G401.6 (cell line): Measurements from ENCODE around the gene CDK10.

Experiments
- FAIRE-seq: peaks from 2 replicates; lab custom pipeline; 2012; peaks lifted over from hg19 to GRCh38; lab: Jason Lieb, UNC

The CDK10 gene

DNA sequence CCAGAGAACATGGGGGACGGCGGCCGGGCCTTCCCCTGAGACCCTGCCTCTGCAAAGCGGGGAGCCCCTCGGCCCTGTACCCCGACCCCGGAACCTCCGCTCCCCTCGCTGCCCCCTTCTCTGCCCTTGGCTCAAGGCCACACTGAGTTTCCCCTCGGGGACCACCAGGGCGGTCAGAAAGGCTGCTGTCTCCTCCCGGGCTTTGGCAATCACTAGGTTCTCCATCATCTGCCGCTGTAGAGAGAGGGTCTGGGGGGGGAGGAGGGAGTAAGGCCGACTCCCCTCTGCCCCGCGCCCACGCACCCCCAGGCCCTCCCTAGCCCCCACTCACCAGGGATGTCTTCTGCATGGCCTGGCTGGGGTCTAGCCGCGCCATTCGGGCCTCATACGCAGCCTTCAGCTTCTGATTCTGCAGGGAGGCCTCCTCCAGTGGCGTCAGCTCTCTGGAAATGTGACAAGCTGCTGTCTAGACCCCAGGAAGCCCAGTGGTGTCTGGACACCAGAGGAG is 25.8 kb downstream of the CDK10 start:
- no peak for FAIRE-seq

DNA sequence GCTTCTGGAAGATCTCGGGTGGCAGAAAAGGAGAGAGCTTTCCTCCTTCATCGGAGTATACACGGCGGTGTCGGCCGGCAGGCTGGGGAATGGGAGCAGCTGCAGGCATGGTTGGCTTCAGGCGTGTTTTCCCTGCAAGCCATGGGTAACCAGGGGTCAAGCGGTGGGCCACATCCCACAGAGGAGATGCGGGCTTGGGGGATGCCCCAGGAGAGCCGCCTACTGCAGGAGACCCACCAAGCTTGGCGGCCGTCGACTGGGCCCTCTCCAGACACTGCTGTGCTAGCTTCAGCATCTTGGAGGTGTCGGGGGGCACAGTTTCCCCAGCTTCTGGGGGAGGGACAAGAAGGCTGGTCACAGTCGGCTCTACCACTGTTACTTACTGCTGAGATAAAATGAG is 30.0 kb downstream of the CDK10 start:
- FAIRE-seq = no peak

DNA sequence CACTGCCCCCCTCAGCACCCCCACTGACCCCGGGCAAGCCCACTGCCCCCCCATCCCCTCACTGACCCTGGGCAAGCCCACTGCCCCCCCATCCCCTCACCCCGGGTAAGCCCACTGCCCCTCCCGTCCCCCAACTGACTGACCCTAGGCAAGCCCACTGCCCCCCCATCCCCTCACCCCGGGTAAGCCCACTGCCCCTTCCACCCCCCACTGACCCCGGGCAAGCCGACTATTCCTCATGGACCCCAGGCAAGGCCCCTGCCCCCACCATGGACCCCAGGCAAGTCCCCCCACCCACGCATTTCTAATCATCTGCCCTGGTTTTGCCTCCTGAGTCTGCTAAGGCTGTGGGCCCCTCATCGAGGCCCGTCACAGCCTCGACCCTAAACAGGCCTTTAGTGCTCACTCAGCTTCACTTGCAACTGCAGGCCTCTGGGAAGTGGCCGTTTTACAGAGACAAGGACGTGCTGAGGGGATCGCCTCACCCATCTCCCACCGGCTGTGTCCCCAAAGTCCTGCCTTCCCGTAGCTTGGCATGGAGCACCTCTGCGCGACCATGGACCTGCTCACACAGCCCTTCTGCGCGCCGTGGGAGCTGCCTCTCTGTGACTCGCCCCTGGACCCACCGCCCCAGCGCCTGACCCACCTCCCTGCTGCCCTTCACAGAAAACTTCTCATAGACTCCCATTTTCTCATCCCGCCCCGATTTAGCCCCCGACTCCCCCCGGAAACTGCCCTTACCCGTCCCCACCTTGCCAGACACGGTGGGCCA is 30.6 kb downstream of the CDK10 start:
- FAIRE-seq = no peak

DNA sequence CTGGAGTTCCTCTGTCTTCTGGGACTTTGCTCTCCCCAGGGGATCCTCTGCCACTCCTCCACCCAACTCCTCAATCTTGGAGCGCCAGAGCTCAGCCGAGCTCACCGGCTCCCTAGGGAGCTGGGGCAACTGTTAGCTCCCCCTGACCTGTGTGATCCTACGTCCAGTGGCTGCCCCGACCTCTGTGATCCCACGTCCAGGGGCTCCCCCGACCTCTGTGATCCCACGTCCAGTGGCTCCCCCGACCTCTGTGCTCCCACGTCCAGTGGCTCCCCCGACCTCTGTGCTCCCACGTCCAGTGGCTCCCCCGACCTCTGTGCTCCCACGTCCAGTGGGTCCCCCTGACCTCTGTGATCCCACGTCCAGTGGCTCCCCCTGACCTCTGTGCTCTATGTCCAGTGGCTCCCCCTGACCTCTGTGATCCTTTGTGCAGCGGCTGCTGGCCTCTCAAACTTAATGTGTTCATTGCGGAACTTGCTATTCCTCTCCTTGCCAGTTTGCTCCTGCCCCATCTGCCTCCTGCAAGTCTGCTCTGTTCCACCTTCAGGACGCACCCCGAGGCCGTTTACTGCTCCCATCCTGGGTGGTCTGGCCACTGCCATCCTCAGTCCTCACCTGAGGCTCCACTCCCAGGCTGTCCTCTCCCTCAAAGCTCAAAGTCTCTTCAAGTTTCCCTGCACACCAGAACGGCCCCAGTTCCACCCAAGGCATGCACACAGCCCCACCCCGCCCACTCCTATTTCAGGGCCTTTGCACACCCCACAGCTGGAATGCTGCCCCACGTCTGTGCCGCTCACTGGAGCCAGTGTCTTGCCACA is 31.4 kb downstream of the CDK10 start:
- FAIRE-seq = no peak

DNA sequence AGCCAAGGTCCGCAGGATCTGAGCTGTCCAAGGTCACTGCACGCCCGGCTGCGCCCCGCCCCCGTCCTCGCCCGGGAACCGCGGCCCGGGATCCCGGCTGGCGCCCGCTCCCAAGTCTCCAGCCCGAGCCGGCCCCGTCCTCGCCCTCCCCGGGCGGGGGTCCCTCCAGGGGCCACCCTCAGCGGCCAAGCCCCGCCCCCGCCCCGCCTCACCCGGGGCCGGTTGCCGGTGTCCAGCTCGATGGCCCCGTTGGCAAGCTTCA is 34.0 kb downstream of the CDK10 start:
- no peak for FAIRE-seq

DNA sequence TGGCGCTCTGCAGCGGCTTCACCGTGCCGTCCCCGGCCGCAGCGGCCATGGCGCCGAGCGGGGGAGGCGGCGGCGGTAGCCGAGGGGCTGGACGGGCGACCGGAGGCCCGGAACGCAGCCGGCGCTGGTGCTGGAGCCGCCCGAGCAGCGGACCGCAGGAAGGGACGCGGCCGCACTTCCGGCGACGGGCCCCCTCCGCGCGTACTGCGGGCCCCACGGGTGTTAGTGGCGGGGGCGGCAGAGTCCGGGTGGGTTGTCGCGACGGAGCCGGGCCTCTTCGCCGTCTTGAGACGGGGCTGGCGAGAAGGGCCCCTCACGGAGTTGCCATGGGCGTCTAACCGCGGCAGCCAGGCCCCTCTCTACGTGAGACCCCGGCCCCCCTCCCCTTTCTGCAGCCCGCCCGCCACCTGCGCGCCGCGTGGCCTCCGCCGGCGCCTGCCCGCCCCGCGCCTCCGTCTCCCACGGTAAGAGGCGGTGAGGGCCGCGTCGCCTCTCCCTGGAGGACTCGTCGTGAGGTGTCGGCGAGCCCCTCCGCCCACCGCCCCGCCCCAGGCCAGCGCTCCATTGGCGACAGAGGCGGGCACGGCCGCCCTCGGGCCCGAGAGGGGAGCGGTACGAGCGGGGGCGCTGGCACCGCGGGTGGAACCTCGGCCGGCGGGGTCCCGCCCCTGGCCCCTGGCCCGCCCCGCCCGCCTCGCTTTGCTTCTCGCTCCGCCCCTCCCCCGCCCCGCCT is 34.5 kb downstream of the CDK10 start, which contains the start of the genes VPS9D1 and ZNF276:
TSS of gene VPS9D1 (minus strand) at position 86 of the 733 bp plus-strand sequence. CDS start at position 49, 37 bp downstream.
TSS of gene ZNF276 (plus strand) at position 725 of the 733 bp plus-strand sequence. CDS start 104 bp downstream, outside the sequence.
- no peak for FAIRE-seq

DNA sequence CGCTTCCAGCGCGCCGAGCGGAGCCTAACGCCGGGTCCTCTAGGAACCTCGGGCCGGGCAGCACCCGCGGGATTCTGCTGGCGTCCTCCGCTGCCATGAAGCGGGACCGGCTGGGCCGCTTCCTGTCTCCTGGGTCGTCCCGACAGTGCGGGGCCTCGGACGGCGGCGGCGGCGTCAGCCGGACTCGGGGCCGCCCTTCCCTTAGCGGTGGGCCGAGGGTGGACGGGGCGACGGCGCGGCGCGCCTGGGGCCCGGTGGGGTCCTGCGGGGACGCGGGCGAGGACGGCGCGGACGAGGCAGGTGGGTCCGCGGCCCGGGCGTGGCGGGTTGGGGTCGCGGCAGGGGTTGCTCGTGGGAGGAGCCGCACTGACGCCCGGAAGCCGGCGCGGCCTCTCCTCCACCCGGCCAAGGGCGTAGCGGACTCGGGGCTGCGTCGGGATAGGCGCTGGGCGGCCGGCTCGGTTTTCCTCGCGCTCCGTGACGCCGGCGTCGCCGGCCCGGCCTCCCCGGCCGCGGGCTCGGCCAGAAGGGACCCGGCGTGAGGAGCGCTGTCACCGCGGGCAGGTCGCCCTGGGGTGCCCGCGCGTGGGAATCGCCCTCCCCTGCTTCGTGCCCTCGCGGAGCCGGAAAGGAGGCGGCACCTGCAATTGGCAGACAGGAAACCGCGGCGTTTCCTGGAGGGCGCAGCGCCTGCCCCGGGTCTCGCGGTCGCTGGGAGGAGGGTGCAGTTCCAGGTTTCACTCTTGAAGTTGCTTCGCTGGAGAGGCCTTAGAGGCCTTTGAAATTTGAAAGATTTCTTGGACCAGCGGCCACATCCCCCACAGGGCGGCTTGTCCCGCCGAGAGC is 35.3 kb downstream of the CDK10 start:
- no peak for FAIRE-seq

DNA sequence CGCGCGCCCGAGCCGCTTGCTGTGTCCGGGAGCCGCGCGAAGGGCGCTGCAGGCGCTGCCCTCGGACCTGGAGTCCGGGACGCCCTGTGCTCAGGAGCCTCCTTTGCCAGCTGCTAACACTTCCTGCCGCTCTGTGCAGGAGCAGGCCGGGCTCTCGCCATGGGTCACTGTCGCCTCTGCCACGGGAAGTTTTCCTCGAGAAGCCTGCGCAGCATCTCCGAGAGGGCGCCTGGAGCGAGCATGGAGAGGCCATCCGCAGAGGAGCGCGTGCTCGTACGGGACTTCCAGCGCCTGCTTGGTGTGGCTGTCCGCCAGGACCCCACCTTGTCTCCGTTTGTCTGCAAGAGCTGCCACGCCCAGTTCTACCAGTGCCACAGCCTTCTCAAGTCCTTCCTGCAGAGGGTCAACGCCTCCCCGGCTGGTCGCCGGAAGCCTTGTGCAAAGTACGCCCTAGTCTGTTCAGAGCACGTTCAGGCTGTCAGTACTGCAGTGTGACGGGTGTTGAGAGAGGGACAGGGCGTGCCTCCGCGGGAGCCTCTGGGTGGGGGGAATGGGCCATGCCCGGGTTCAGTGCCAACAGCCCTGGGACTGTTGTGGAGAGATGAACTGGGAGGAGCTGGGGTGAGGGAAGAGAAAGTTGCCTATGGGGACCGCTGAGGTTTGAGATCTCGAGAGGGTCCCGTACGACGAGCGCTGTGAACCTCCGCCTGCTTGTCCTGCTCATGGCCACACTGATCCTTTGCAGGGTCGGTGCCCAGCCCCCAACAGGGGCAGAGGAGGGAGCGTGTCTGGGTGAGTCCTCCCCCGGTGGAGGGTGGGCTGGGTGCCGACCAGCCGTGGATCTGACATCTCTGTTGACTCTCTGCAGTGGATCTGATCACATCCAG is 36.1 kb downstream of the CDK10 start:
- no peak for FAIRE-seq

DNA sequence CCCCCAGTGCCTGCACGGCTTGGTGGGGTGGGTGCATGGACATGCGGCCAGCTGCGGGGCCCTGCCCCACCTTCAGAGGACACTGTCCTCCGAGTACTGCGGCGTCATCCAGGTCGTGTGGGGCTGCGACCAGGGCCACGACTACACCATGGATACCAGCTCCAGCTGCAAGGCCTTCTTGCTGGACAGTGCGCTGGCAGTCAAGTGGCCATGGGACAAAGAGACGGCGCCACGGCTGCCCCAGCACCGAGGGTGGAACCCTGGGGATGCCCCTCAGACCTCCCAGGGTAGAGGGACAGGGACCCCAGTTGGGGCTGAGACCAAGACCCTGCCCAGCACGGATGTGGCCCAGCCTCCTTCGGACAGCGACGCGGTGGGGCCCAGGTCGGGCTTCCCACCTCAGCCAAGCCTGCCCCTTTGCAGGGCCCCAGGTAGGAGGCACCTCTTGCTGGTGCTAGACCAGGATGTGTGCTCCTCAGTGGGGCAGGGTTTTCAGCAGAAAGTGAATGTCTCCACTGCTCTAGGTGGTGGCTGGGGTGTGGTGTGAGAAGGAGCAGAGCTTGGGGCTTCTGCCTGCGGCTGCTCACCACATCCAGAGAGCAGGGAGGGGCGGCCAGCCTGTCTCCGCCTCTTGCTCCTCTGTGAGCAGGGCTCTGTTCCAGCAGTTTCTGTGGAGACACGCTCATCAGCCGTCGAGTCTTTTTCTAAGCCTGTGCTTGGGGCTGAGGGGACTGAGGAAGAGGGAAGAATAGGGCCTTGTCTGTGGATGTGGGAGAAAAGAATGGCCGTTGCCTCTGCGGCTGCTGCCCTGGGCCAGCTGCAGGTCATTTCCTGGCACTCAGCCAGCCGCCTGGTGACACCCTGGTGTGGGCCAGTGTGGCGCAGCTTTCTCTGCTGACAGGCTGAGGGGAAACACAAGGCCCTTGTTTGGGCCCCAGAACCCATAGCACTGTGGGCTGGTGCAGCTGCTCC is 37.1 kb downstream of the CDK10 start:
- FAIRE-seq = no peak

DNA sequence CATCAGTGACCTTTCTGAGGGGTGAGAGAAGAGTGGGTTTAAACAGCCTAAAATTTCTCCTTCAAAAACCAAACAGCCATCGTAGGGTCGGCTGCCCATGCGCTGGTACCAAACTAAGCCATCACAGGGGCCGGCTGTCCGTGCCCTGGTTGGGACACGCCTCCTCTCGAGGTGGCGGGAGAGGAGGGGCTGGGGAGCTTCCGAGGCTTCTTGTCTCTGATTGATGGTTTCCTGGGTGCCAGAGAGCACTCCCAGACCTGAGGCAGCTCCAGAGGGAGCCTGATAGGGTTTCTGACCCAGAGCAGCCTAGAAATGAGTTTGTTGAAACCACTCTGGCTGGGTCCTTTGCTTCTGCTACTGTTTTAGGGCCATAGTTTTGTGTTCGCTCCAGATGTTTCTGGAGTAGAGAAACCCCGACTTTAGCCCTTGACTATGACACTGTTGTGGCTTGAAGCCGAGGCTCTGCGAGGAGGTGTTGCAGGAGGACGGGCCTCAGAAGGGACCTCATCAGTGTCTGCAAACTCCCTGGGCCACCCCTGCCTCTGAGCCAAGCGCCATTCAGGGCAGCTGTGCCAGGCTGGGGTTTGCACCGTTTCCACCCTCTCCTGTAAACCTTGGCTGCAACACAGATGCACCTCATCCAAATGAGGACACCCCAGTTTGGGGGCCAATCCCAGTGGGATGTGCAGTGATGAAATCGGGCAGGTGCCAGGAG is 41.1 kb downstream of the CDK10 start:
- no peak for FAIRE-seq

DNA sequence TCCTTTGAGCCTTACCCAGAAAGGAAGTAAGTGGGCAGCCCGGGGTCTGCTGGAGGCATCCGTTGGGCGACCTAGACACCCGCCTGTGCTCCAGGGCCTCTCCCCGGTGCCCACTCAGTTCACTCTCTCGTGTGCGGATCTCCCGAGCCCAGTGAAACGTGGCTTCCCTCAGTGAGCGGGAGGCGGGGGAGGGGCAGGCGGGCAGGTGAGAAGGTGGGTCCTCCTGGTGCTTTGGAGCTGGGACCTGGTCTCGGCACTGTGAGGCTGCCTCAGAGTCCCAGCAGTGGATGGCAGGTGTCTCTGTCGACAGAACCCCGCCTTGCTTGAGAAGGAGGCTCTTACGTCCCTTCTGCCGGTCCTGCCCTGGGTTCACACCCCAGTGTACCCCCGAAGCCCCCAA is 42.8 kb downstream of the CDK10 start:
- no peak for FAIRE-seq

DNA sequence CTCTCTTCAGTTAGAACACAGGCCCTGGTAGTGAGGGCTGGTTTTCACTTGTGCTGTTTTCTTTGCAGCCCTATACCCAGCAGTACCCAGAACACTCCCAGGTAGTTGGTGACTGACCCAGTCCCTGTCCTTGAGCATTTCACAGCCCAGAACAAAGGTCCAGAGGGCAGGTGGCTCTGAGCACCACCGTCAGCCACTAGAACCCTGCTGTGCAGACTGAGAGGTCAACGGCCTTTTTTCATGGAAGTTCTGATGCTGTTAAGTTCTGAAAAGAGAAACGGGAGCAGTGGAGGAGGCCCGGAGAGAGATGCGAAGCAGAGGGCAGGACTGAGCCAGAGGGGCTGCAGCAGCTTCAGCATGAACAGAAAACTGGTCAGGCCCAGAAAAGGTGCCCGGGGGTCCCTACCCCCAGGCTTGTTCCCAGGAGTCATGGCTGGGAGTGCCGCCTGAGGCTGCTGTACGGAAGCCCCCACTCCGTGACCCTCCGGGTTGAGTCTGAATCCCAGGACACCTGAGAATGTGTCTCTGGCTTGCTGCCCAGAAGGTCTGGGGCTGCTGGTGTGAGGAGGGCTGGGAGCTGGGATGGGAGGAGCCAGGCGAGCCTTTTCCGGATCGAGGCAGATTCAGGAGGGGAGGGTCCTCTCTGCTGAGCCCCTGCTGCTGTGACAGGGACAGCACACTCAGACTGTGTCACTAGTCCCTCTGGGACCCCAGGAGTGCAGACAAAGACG is 43.5 kb downstream of the CDK10 start:
- FAIRE-seq = no peak

DNA sequence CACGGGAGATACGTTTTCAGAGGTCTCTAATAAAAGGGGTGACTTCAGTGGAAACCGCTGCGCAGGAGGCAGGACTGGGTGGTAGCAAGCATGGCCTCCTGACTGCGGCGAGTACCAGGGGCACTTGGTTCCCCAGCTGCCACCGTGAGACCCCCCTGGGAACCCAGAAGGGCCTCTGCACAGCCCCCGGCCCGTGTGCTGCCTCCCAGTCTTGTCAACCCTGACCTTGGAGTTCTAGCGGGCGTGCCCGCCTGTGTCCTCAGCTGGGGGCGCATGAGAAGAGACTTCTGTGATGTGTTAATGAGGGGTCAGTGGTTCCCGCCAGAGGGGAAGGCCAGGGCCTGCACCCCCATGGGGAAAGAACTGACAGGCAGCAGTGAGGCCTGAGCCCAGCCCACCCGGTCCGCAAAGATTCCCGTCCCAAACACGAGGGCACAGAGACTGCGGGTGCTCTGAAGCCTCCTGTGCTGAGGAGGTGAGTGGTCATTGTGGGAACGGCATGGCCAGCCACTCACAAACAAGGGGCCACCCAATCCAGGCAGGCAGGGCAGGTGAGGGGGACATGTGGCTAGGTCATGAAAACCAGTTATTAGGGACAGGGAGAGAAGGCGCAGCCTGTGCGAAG is 44.2 kb downstream of the CDK10 start:
- FAIRE-seq = no peak

DNA sequence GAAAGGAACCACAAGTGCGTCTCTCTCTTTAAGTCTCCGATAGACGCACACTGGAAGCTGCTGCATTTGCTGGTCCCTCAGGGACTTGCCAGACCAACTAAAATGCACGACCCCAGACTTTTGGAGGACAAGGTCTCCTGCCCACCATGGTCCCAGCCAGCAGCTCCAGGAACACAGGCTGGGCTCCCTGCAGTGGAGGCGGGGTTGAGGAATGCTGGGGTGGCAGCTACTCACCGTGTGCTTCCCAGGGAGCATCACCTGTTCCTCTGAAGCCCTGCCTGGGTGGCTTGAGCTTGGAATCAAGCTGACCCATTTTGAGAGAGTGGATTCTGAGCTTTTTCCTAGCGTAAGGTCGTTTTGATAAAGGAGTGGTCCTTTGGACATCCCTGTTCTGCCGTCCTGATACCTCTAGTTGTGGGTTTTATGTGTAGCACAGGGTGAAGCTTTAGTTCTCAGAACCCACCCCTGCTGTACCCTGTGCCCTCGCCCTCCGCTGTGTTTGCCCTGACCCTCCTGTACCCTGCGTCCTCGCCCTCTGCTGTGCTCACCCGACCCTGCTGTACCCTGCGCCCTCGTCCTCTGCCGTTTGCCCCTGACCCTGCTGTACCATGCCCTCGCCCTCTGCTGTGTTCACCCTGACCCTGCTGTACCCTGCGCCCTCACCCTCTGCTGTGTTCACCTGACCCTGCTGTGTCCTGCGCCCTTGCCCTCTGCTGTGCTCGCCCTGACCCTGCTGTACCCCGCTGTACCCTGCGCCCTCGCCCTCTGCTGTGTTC is 45.8 kb downstream of the CDK10 start:
- no peak for FAIRE-seq

DNA sequence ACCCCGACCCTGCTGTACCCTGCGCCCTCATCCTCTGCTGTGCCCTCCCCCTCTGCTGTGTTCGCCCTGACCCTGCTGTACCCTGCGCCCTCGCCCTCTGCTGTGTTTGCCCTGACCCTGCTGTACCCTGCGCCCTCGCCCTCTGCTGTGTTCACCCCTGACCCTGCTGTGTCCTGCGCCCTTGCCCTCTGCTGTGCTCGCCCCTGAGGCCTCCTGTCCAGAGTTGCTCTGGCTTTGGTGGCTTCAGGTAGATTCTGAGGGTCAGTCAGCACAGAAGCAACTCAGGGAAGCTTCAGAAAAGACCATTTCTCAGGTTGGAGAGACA is 46.4 kb downstream of the CDK10 start:
- no peak for FAIRE-seq

DNA sequence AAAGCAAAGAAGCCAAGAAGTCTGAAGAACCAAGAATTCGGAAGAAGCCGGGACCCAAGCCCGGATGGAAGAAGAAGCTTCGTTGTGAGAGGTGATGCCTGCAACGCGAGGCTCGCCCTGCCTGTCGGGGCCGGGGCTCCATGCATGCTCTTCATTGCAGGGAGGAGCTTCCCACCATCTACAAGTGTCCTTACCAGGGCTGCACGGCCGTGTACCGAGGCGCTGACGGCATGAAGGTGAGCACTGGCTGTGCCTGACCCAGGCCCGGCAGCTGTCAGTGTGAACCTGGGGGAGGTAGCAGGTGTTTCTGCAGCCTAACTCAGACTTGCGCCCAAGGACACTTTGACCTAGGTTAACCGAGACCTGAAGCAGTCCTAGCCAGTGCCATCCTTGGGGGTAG is 46.8 kb downstream of the CDK10 start:
- FAIRE-seq = no peak

DNA sequence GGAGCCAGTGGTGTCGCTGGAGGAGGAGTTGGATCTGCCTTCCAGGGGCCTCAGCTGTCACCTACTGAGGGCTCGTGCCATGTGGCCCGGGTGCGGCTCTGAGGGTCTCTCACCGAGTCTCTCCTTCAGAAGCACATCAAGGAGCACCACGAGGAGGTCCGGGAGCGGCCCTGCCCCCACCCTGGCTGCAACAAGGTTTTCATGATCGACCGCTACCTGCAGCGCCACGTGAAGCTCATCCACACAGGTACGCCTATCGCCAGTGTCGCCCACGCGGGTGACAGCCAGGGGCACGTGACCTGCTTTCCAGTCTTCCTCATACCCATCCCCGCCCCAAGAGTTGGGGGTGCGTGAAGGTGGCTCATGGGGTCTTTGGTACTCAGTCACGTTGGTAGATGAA is 47.3 kb downstream of the CDK10 start:
- no peak for FAIRE-seq
